Measurements from ENCODE around the gene FTO.
A peak's percentile ranks its signal among the peaks of the same experiment; 100 is the strongest.

Gene FTO

GRCh38 chr16:54061454-54061853 is 357.5 kb downstream of the FTO start:
- no peak for DNase-seq (ENCODE audit: low read depth)
- no peak overlapping the region for H3K4me3 ChIP-seq (ENCODE audit: low read depth, low read length)
- TF ChIP-seq CTCF (IDR thresholded peaks at IDR 0.05; ENCODE audit: control insufficient read depth, extremely low read depth, insufficient read depth): no peak

GRCh38 chr16:54062361-54063278 is 358.7 kb downstream of the FTO start:
- no peak for TF ChIP-seq CTCF (IDR thresholded peaks at IDR 0.05; ENCODE audit: control insufficient read depth, extremely low read depth, insufficient read depth)
- no peak for DNase-seq (ENCODE audit: low read depth)
- no peak overlapping the region for H3K4me3 ChIP-seq (ENCODE audit: low read depth, low read length)

- DNase-seq (ENCODE audit: low read depth): no peak
- no peak for TF ChIP-seq CTCF (IDR thresholded peaks at IDR 0.05; ENCODE audit: control insufficient read depth, extremely low read depth, insufficient read depth)
Measured at GRCh38 chr16:54063279-54063773, 359.4 kb downstream of the FTO start.

GRCh38 chr16:54066451-54067105 is 362.6 kb downstream of the FTO start:
- no peak overlapping the region for H3K4me3 ChIP-seq (ENCODE audit: low read depth, low read length)
- DNase-seq (ENCODE audit: low read depth): no peak
- no peak for TF ChIP-seq CTCF (IDR thresholded peaks at IDR 0.05; ENCODE audit: control insufficient read depth, extremely low read depth, insufficient read depth)

More at GRCh38 chr16:54063279-54063773, 359.4 kb downstream of the FTO start:
- H3K4me3 ChIP-seq (ENCODE audit: low read depth, low read length): no peak overlapping the region

- no peak for TF ChIP-seq CTCF (IDR thresholded peaks at IDR 0.05; ENCODE audit: control insufficient read depth, extremely low read depth, insufficient read depth)
Measured at GRCh38 chr16:54067322-54068065, 363.5 kb downstream of the FTO start.

GRCh38 chr16:54068212-54068611 is 364.3 kb downstream of the FTO start:
- DNase-seq (ENCODE audit: low read depth): no peak
- H3K4me3 ChIP-seq (ENCODE audit: low read depth, low read length): no peak overlapping the region
- no peak for TF ChIP-seq CTCF (IDR thresholded peaks at IDR 0.05; ENCODE audit: control insufficient read depth, extremely low read depth, insufficient read depth)

More at GRCh38 chr16:54067322-54068065, 363.5 kb downstream of the FTO start:
- H3K4me3 ChIP-seq (ENCODE audit: low read depth, low read length): no peak overlapping the region
- peak; percentile 34 for DNase-seq (ENCODE audit: low read depth)
